Measurements from ENCODE around the gene CNBP. TPM values are rescaled to one million over a fixed set of nuclear protein-coding genes. Genes with fewer than 3 reads are reported as not detected.
"Not testable (repeated sequence)": the region's sequence is repeated elsewhere in the genome, so short reads cannot be mapped to it uniquely, and the experiment has no call there.

Gene CNBP
- total RNA-seq, 2 donors from 2014 or later, result 253 to 276 TPM

DNA sequence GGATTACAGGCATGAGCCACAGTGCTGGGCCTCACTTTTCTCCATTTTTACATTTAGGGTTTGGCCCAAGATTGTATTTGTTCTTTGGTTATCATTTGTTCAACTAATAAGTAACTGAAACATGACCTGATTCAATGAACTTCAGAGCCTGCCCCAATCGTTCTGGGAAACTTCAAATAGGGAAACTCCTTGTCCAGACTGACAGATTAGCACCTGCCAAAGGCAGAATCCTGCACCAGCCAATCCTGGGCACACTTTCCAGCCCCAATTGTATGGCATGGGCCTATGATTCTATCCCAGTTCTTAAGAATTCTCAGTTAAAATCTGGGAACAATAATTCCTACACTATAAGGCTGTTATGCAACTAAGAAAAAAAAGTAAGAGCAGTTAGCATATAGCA is 43.8 kb downstream of the CNBP start:
- Mint-ChIP-seq H3K36me3 (ENCODE audit: low read depth) (no peaks in the 10 kb centered on the region), H3K4me3 (no peak overlapping the region), H3K27me3 (no peaks in the 10 kb centered on the region), H3K27ac (no peak overlapping the region), H3K4me1 (no peaks in the 10 kb centered on the region)
- no peaks in the 10 kb centered on the region for H3K9me3 ChIP-seq (ENCODE audit: control insufficient read depth, low read length, poor library complexity, severe bottlenecking)
- ATAC-seq (no peak), DNase-seq (no peak)

DNA sequence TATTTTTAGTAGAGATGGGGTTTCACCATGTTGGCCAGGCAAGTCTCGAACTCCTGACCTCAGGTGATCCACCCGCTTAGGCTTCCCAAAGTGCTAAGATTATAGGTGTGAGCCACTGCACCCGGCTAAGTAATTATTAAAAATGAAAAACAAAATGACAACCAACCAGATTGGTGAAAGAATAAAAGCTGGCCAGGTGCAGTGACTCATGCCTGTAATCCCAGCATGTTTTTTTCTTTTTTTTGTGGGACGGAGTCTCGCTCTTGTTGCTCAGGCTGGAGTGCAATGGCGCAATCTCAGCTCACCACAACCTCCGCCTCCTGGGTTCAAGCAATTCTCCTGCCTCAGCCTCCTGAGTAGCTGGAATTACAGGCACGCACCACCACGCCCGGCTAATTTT is 47.4 kb downstream of the CNBP start:
- not testable (repeated sequence) for ATAC-seq, H3K27ac Mint-ChIP-seq

DNA sequence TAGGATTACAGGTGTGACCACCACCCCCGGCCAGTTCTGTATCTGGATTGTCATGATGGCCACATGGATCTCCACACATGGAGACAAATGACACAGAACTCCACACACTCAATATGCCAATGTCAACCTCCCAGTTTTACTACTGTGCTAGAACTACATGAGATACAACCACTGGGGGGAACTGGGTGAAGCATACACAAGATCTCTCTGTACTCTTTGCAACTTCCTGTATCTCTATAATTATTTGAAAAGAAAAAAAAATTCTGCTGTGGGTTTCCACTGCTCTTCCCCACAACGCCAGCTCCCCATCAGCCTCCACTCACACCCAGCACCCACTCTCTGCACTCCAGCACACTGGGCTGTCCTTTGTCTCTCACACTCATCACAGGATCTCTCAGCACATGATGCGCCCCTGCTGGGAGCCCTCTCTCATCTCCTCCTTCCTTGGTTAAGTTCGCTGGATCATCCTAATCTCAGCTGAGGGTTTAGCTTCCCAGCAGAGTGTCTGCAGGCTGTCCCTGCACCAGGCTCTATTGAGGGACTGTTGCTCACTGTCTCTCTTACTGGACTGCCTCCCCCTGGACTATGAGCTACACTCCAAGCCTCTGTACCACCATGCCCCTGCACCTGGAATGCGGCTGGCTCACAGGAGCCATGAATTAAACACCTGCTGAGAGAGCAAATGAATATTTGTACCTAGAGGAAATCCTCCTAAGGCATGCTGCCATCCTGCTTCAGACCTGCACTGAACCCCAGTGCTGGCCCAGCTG is 51.4 kb downstream of the CNBP start:
- no peaks in the 10 kb centered on the region for H3K27me3 Mint-ChIP-seq
- peaks cover 7% of the 10 kb centered on the region for H3K4me1 Mint-ChIP-seq
- DNase-seq, result no peak
- H3K4me3 Mint-ChIP-seq, result peak overlapping the region; percentile 60
- no peak for ATAC-seq
- peak overlapping the region; percentile 93 for H3K27ac Mint-ChIP-seq
- H3K9me3 ChIP-seq (ENCODE audit: control insufficient read depth, low read length, poor library complexity, severe bottlenecking), result no peaks in the 10 kb centered on the region
- H3K36me3 Mint-ChIP-seq (ENCODE audit: low read depth), result peaks cover 18% of the 10 kb centered on the region

More for the DNA sequence above, 47.4 kb downstream of the CNBP start:
- not testable (repeated sequence) for H3K9me3 ChIP-seq (ENCODE audit: control insufficient read depth, low read length, poor library complexity, severe bottlenecking); DNase-seq; H3K4me3 Mint-ChIP-seq; H3K4me1 Mint-ChIP-seq; H3K27me3 Mint-ChIP-seq
- peaks cover 13% of the 10 kb centered on the region for H3K36me3 Mint-ChIP-seq (ENCODE audit: low read depth)

DNA sequence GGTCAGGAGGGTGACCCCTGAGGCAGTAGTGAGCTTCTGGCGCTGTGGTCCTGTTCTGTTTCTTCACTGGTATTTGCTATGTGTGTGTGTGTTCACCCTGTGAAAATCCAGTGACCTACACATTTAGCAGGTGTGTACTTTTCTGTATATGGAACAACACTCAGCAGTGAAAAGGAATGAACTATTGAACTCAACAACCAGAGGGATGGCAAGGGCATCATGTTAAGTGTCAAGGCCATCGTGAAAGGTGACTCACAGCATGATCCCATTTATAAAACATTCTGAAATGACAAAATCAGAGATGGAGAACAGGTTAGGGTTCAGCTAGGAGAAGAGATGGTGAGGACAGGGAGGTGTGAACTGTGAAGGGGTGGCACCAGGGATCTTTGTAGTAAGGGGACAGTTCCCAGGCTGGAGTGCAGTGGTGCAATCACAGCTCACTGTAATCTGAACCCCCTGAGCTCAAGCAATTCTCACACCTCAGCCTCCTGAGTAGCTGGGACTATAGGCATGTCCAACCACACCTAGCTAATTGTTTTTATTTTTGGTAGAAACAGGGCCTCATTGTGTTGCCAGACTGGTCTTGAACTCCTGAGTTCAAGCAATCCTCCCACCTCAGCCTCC is 52.1 kb downstream of the CNBP start:
- Mint-ChIP-seq H3K27ac (peak overlapping the region; percentile 93), H3K4me1 (peaks cover 7% of the 10 kb centered on the region), H3K36me3 (ENCODE audit: low read depth) (peaks cover 18% of the 10 kb centered on the region), H3K27me3 (no peaks in the 10 kb centered on the region), H3K4me3 (no peak overlapping the region)
- ATAC-seq (no peak), DNase-seq (no peak)
- H3K9me3 ChIP-seq (ENCODE audit: control insufficient read depth, low read length, poor library complexity, severe bottlenecking), result no peaks in the 10 kb centered on the region

DNA sequence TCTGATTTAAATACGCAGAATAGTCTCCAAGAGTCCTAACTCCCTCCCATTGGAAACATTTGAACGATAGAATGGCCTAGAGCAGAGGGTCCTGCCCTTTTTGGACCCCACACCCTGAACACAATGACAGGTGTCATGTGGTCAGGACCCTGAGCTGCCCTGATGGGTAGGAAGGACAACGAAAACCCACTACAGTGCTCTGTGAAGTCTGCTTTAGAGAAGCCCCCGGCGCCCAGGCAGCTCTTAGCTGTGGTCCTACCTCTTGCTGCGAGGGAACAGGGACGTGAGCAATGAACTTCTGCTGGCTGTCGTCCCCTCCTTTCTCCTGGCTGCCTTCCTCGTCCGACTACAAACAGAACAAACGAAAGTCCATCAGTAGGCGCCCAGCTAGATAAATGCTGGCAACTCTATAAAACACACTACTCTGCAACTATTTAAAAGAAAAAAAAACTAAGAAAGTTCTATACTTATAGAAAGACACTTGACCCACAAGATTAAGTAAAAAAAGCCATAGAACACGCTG is 53.3 kb downstream of the CNBP start:
- H3K27ac Mint-ChIP-seq, result peak overlapping the region; percentile 37
- H3K9me3 ChIP-seq (ENCODE audit: control insufficient read depth, low read length, poor library complexity, severe bottlenecking), result no peaks in the 10 kb centered on the region
- H3K27me3 Mint-ChIP-seq, result no peaks in the 10 kb centered on the region
- ATAC-seq (no peak), DNase-seq (no peak)
- peaks cover 12% of the 10 kb centered on the region for H3K4me1 Mint-ChIP-seq
- no peak overlapping the region for H3K4me3 Mint-ChIP-seq
- peaks cover 18% of the 10 kb centered on the region for H3K36me3 Mint-ChIP-seq (ENCODE audit: low read depth)

DNA sequence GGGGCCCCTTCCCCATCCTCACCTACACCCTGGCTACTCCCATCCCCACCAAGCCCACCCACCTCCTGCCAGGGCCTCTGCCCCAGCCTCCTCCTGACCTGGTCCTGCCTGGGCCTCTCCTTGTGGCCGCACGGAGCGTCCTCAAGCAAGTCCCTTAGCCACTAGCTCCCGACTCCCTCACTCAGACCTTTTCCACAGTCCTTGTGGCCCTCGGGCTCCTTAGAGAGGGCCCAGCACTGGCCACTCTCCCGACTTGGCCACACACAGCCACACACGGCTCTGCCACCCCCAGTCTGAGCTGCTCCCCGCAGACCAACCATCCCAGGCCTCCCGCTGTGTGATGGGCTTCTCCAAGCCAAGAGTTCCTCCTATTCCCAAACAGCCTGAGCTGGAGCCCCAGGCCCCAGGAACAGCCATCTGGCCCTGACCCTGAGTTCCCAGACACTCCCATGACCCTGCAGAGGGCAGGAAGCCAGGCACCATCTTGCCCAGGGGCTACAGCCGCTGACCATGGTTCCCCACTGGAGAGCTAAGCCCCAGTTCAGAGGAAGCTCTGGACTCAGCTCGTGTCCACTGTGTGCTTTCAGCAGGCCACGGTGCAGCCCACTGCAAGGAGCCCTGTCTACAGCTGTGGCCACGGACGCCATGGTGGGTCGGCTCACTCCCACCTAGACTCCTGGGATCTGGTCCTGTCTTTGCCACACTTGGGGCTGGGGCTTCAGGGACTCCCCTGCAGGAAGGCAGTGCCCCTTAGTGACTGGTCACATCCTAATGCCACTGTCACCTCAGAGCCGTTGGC is 55.1 kb downstream of the CNBP start:
- H3K9me3 ChIP-seq (ENCODE audit: control insufficient read depth, low read length, poor library complexity, severe bottlenecking), result no peaks in the 10 kb centered on the region
- H3K4me3 Mint-ChIP-seq, result no peak overlapping the region
- H3K27me3 Mint-ChIP-seq, result no peaks in the 10 kb centered on the region
- H3K36me3 Mint-ChIP-seq (ENCODE audit: low read depth), result peaks cover 10% of the 10 kb centered on the region
- no peak for DNase-seq
- peaks cover 13% of the 10 kb centered on the region for H3K4me1 Mint-ChIP-seq
- no peak for ATAC-seq
- H3K27ac Mint-ChIP-seq, result peak overlapping the region; percentile 27

DNA sequence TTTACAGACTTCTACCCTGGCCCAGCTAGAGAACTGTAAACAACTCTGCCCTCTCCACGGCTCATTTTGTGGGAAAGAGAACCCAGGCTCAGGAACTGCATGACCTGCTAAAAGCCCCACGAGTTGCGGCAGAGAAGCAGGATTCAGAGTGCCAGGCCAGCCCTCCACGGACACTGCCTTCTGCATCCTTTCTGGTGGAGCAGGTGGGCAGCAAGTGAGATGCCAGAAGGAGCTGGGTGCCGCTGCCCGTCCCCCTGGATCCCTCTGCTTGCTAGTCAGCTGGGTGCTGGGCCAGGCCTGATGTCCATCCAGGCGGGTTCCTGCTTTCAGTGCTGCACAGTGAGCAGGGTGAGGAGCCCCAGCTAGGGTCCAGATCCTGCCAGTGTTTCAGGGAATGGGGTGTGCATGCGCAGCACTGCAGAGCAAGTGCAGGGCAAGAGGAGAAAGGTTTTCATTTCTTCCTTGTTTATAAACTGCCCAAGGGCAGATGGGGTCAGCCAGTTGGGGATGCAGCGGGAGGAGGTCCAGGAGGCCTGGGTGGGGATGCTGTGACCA is 56.9 kb downstream of the CNBP start:
- H3K27me3 Mint-ChIP-seq, result no peaks in the 10 kb centered on the region
- no peak overlapping the region for H3K4me3 Mint-ChIP-seq
- peak overlapping the region; percentile 72 for H3K27ac Mint-ChIP-seq
- H3K9me3 ChIP-seq (ENCODE audit: control insufficient read depth, low read length, poor library complexity, severe bottlenecking), result no peaks in the 10 kb centered on the region
- H3K36me3 Mint-ChIP-seq (ENCODE audit: low read depth), result peaks cover 5% of the 10 kb centered on the region
- H3K4me1 Mint-ChIP-seq, result peaks cover 18% of the 10 kb centered on the region
- ATAC-seq (no peak), DNase-seq (no peak)

DNA sequence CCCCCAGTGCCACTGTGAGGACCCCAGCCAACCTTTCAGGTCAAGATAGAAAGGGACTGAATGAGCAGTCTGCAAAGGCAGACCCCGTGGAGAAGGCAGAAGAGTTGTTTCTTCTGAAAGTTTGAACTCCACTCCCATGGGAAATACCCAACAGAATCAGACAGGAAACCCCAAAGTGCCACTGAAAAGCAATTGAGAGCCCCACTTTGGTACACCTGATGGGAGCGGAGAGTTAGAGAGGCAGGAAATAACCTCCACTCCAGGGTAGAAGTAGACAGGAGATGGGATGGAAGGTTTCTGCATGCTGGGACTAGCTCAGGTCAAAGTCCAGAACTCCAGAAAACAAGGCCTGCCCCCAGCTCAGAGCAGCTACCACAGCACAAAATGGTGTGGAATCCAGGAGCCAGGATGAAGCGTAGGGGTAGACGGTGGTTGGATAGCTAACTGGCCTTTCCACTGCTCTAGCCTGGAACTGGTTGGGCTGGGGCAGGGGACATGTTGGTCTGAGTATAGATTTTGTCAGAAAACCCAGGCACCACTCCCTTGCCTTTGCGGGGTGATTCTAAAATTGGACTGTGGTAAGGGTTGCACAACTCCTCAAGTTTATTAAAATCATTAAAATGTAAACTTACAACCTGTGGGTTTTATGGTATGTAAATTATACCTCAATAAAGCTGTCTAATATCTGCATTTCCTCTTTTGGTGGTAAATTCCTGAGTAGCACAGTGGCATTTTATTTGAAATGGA is 60.2 kb downstream of the CNBP start:
- no peaks in the 10 kb centered on the region for H3K9me3 ChIP-seq (ENCODE audit: control insufficient read depth, low read length, poor library complexity, severe bottlenecking)
- peaks cover 28% of the 10 kb centered on the region for H3K4me1 Mint-ChIP-seq
- no peak for ATAC-seq
- peak overlapping the region; percentile 100 for H3K27ac Mint-ChIP-seq
- H3K27me3 Mint-ChIP-seq, result no peaks in the 10 kb centered on the region
- H3K36me3 Mint-ChIP-seq (ENCODE audit: low read depth), result no peaks in the 10 kb centered on the region
- peak in 1 of 3 donors; percentile 14 for DNase-seq
- no peak overlapping the region for H3K4me3 Mint-ChIP-seq

DNA sequence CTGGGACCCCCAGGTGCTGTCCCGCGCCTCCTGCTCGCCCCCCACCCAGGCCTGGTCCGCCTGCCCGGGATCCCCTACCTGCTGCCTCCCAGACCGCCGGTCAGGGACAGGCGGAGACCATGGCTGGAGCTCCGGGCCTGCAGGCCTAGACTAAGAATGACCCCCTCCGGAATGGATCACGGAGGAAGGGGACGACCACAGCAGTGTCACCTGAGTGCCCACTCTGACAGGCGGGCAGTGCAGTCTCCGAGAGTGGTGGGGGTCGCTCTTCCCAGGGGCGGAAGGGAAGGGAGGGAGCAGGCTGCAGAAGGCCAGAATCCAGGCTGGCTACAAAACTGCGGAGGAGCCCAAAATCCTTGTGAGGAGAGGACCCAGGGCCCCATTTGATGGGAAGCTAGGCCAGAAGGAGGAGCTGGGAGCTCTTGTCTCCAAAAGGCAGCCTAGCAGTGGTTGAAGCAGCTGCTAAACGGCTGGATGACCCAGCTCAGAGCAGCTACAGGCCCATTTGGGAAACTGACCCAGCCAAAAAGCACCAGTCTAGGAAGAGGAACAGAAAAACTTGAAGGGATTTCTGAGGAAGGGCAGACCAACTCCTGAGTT is 61.2 kb downstream of the CNBP start:
- peaks cover 3% of the 10 kb centered on the region for H3K36me3 Mint-ChIP-seq (ENCODE audit: low read depth)
- H3K9me3 ChIP-seq (ENCODE audit: control insufficient read depth, low read length, poor library complexity, severe bottlenecking), result no peaks in the 10 kb centered on the region
- H3K4me3 Mint-ChIP-seq, result peak overlapping the region; percentile 88
- ATAC-seq, result no peak
- DNase-seq, result peak in 1 of 3 donors; percentile 19
- H3K4me1 Mint-ChIP-seq, result peaks cover 38% of the 10 kb centered on the region
- no peaks in the 10 kb centered on the region for H3K27me3 Mint-ChIP-seq
- peak overlapping the region; percentile 100 for H3K27ac Mint-ChIP-seq

DNA sequence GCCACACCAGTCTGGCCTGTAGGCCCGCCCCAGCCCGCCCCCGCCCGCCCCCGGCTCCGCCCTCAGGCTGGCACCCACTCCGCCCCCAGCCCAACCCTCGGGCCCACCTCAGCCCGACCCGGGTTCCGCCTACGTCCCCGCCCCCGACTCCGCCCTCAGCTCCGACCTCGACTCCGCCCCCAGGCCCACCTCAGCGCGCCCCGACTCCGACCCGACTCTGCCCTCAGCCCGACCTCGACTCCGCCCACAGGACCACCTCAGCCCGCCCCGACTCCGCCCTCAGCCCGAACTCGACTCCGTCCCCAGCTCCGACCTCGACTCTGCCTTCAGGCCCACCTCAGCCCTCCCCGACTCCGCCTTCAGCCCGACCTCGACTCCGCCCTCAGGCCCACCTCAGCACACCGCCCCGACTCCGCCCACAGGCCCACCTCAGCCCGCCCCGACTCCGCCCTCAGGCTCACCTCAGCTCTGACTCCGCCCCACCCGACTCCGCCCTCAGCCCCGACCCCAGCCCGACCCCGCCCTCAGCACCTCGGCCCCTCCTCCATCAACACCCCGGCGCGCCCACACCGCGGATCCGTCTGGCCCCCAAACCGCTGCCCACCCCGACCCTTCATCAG is 61.8 kb downstream of the CNBP start, which contains the start of gene RAB43:
TSS of gene RAB43 (minus strand) at position 13 of the 620 bp plus-strand sequence. CDS start 315 bp downstream, outside the sequence.
- peaks cover 41% of the 10 kb centered on the region for H3K4me1 Mint-ChIP-seq
- peak within 1 kb of the TSS; percentile 94 for H3K4me3 Mint-ChIP-seq

DNA sequence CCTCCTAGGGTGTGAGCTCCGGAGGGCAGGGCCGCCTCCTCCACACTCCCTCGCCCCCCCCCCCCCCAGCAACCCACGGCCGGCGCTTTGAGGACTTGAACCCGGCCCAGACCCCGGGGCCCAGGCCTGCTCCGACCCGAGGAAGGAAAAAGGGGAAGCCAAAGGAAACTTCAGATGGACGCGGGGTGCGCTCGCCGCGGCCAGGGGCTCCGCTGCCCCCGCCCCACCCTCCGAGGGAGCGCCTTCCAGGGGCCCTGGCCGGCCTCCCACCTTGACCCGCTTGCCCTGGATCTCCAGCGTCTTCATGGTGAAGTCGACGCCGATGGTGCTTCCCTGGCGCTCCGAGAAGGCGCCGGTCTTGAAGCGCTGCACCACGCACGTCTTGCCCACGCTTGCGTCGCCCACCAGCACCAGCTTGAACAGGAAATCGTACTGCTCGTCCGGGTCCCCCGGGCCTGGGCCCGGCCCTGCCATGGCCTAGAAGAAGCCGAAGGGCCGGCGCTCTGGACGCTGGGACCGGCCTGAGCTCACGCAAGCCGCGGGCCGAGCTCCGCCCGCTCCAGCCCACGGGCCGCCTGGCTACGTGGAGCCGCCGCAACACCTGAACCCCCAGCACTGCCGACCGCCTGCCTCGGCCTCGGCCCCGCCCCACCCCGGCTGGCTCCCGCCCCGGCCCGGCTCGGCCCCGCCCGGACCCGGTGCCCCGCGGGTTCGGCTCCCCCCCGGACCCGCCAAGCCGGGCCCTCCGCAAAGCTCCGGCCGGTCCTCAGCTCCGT is 62.5 kb downstream of the CNBP start:
- no peaks in the 10 kb centered on the region for H3K9me3 ChIP-seq (ENCODE audit: control insufficient read depth, low read length, poor library complexity, severe bottlenecking)
- peak overlapping the region; percentile 100 for H3K27ac Mint-ChIP-seq
- H3K4me3 Mint-ChIP-seq, result peak overlapping the region; percentile 94
- peaks cover 43% of the 10 kb centered on the region for H3K4me1 Mint-ChIP-seq
- ATAC-seq, result peak; percentile 8
- no peaks in the 10 kb centered on the region for H3K27me3 Mint-ChIP-seq
- no peak for DNase-seq
- peaks cover 3% of the 10 kb centered on the region for H3K36me3 Mint-ChIP-seq (ENCODE audit: low read depth)

More for the DNA sequence above, 61.8 kb downstream of the CNBP start, which contains the start of gene RAB43:
- Mint-ChIP-seq H3K27ac (peak within 1 kb of the TSS; percentile 100), H3K27me3 (no peaks in the 10 kb centered on the region), H3K36me3 (ENCODE audit: low read depth) (peaks cover 3% of the 10 kb centered on the region)
- H3K9me3 ChIP-seq (ENCODE audit: control insufficient read depth, low read length, poor library complexity, severe bottlenecking), result no peaks in the 10 kb centered on the region
- ATAC-seq (peak; percentile 65), DNase-seq (peak; percentile 81 to 87 (median 86))

Measured in T-helper 17 cell (primary cell).